Vagina (tissue), 2 donors: ENCODE data around the gene FYB2.

Experiments used
- POLR2A ChIP-seq, 2 donors: fragments of 450-650 bp; IDR thresholded peaks; one replicate each; pipeline ENCODE4 v1.6.1; 2017; ENCODE audit warnings: antibody characterized with exemption in 2 of 2, mild to moderate bottlenecking in 2 of 2, moderate library complexity in 2 of 2
- TF ChIP-seq, protein P1 (sequence below), 3 experiments: fragments of 450-650 bp in 2 of 3; fragments of 200-600 bp in 1 of 3; sonication (generic) in 1 of 3; IDR thresholded peaks; one replicate each; pipeline ENCODE4 v1.5.1; 2017 to 2019; ENCODE audit warnings: antibody characterized with exemption in 3 of 3, mild to moderate bottlenecking in 2 of 3, moderate library complexity in 2 of 3

DNA sequence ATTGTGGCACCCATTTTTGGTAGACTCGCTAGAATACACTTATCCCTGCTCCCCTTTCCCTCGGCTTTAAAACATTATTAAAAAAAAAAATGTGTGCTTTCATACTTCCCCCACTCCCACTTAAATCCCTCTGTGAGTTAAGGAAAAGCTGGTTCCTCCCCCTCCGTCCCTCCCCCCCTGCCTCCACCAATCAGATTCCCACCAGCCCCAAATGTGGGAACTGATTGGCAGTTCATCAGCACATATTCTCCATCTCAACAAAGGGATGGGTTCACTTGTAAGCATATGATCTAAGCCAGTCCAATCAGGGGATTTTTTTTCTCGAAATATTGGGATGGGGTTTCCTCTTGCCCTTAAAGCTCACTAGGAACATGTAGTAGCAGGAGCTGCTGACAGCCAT, 10.8 kb upstream of the FYB2 start:
- TF ChIP-seq, protein P1, sequence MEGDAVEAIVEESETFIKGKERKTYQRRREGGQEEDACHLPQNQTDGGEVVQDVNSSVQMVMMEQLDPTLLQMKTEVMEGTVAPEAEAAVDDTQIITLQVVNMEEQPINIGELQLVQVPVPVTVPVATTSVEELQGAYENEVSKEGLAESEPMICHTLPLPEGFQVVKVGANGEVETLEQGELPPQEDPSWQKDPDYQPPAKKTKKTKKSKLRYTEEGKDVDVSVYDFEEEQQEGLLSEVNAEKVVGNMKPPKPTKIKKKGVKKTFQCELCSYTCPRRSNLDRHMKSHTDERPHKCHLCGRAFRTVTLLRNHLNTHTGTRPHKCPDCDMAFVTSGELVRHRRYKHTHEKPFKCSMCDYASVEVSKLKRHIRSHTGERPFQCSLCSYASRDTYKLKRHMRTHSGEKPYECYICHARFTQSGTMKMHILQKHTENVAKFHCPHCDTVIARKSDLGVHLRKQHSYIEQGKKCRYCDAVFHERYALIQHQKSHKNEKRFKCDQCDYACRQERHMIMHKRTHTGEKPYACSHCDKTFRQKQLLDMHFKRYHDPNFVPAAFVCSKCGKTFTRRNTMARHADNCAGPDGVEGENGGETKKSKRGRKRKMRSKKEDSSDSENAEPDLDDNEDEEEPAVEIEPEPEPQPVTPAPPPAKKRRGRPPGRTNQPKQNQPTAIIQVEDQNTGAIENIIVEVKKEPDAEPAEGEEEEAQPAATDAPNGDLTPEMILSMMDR (IDR thresholded peaks at IDR 0.05): no peak
- TF ChIP-seq POLR2A (IDR thresholded peaks at IDR 0.05): no peak
